Measurements from ENCODE around the gene GAS2L1. TPM values are rescaled to one million over a fixed set of nuclear protein-coding genes. Genes with fewer than 3 reads are reported as not detected.

GAS2L1 gene
- total RNA-seq, 3 donors from 2014 or later: 19.7 to 34.7 (median 24.7) TPM

- no peak for TF ChIP-seq CTCF (IDR thresholded peaks at IDR 0.05)
- intact Hi-C loops (cut with DNase I, micrococcal nuclease): no loop called here
- H3K4me3 ChIP-seq: no peak overlapping the region
- no peaks in the 10 kb centered on the region for H3K9me3 ChIP-seq
- DNase-seq: no peak
- H3K4me1 ChIP-seq (ENCODE audit: low read depth): peaks cover 44% of the 10 kb centered on the region
- ATAC-seq: no peak
- H3K36me3 ChIP-seq (ENCODE audit: low read depth): no peaks in the 10 kb centered on the region
These were observed 35.8 kb upstream of the GAS2L1 start for GRCh38 chr22:29270475-29271271.

- Histone ChIP-seq H3K4me3 (no peak overlapping the region), H3K4me1 (ENCODE audit: low read depth) (peaks cover 43% of the 10 kb centered on the region), H3K36me3 (ENCODE audit: low read depth) (no peaks in the 10 kb centered on the region), H3K9me3 (no peaks in the 10 kb centered on the region)
- no peak for DNase-seq
- intact Hi-C loops (cut with DNase I, micrococcal nuclease): no loop called here
- no peak for TF ChIP-seq CTCF (IDR thresholded peaks at IDR 0.05)
- no peak for ATAC-seq
These were observed 33.8 kb upstream of the GAS2L1 start for GRCh38 chr22:29272624-29273023.

- TF ChIP-seq CTCF (IDR thresholded peaks at IDR 0.05): no peak
- intact Hi-C loops (cut with DNase I, micrococcal nuclease): no loop called here
- H3K36me3 ChIP-seq (ENCODE audit: low read depth): no peaks in the 10 kb centered on the region
- peaks cover 43% of the 10 kb centered on the region for H3K4me1 ChIP-seq (ENCODE audit: low read depth)
- H3K9me3 ChIP-seq: no peaks in the 10 kb centered on the region
- no peak overlapping the region for H3K4me3 ChIP-seq
- ATAC-seq: no peak
- DNase-seq: no peak
These were observed 31.3 kb upstream of the GAS2L1 start for GRCh38 chr22:29275167-29275566.

- intact Hi-C loops (cut with DNase I, micrococcal nuclease): no loop called here
- TF ChIP-seq CTCF (IDR thresholded peaks at IDR 0.05): no peak
- ATAC-seq (peak; percentile 88), DNase-seq (no peak)
- H3K4me3 ChIP-seq: no peak overlapping the region
- H3K36me3 ChIP-seq (ENCODE audit: low read depth): no peaks in the 10 kb centered on the region
- no peaks in the 10 kb centered on the region for H3K9me3 ChIP-seq
- H3K4me1 ChIP-seq (ENCODE audit: low read depth): peaks cover 41% of the 10 kb centered on the region
These were observed 30.5 kb upstream of the GAS2L1 start for GRCh38 chr22:29275819-29276565.

GRCh38 chr22:29277927-29278326, 28.5 kb upstream of the GAS2L1 start:
- H3K4me1 ChIP-seq (ENCODE audit: low read depth): peaks cover 24% of the 10 kb centered on the region
- H3K9me3 ChIP-seq: no peaks in the 10 kb centered on the region
- no peak overlapping the region for H3K4me3 ChIP-seq
- no peak for TF ChIP-seq CTCF (IDR thresholded peaks at IDR 0.05)
- intact Hi-C loops (cut with DNase I, micrococcal nuclease): no loop called here
- DNase-seq (no peak), ATAC-seq (no peak)
- no peaks in the 10 kb centered on the region for H3K36me3 ChIP-seq (ENCODE audit: low read depth)

Data from mucosa of descending colon (tissue), 3 donors.